DOHH2 (cell line): Measurements from ENCODE around the gene THSD7A.

Experiments
- EZH2phosphoT487 ChIP-seq: fragments of 200-600 bp; sonication (generic); IDR thresholded peaks from 2 replicates; pipeline ENCODE4 v1.6.1; 2017; ENCODE audit warnings: borderline replicate concordance, mild to moderate bottlenecking, antibody characterized with exemption, low read length, moderate library complexity, mixed read lengths
- TF ChIP-seq, protein P1 (sequence below): fragments of 200-600 bp; sonication (generic); IDR thresholded peaks from one replicate; pipeline ENCODE4 v1.5.1; 2014; ENCODE audit warnings: antibody characterized with exemption, mild to moderate bottlenecking, low read depth, low read length; ENCODE audit not compliant: poor library complexity, severe bottlenecking

DNA sequence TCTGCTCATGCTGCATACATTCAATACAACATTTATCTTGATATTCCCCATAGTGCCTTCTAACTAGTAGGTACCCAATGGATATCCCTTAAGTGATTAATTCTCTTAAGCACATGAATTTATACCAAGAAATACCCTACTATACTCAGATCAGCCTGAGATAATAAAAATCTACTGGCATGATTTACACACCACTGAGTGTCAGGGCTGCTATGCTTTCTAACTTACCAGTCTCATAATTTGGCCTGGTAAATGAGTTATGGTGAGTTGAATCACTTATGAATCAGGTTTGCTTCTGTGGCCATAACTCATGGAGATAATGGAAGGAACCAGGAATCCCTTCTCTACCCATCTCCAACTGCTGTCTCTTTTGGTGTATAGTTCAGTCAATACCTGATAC is 122.8 kb downstream of the THSD7A start:
- TF ChIP-seq, protein P1, sequence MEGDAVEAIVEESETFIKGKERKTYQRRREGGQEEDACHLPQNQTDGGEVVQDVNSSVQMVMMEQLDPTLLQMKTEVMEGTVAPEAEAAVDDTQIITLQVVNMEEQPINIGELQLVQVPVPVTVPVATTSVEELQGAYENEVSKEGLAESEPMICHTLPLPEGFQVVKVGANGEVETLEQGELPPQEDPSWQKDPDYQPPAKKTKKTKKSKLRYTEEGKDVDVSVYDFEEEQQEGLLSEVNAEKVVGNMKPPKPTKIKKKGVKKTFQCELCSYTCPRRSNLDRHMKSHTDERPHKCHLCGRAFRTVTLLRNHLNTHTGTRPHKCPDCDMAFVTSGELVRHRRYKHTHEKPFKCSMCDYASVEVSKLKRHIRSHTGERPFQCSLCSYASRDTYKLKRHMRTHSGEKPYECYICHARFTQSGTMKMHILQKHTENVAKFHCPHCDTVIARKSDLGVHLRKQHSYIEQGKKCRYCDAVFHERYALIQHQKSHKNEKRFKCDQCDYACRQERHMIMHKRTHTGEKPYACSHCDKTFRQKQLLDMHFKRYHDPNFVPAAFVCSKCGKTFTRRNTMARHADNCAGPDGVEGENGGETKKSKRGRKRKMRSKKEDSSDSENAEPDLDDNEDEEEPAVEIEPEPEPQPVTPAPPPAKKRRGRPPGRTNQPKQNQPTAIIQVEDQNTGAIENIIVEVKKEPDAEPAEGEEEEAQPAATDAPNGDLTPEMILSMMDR, result no peak
- TF ChIP-seq EZH2phosphoT487, result no peak
